Neural cell (in vitro differentiated cells): ENCODE data around the gene DIRAS2.

Source experiments
- EP300 ChIP-seq: fragments of 450-650 bp; conservative IDR thresholded peaks from 2 replicates; pipeline ENCODE4 v1.6.1; 2014; ENCODE audit warnings: antibody characterized with exemption, mild to moderate bottlenecking, moderate library complexity; ENCODE audit not compliant: poor library complexity, severe bottlenecking
- EZH2 ChIP-seq: fragments of 200-600, 300-800 bp; shearing (Covaris generic), sonication (generic); IDR thresholded peaks from 2 replicates; pipeline ENCODE4 v1.6.1; 2014; ENCODE audit warnings: antibody characterized with exemption, low read length, borderline replicate concordance, mild to moderate bottlenecking; ENCODE audit not compliant: insufficient read depth, poor library complexity, severe bottlenecking
- TF ChIP-seq, protein P1 (sequence below): fragments of 450-650 bp; IDR thresholded peaks from 2 replicates; pipeline ENCODE4 v1.5.1; 2014; ENCODE audit warnings: antibody characterized with exemption, mild to moderate bottlenecking, moderate library complexity; ENCODE audit not compliant: poor library complexity, severe bottlenecking

DNA sequence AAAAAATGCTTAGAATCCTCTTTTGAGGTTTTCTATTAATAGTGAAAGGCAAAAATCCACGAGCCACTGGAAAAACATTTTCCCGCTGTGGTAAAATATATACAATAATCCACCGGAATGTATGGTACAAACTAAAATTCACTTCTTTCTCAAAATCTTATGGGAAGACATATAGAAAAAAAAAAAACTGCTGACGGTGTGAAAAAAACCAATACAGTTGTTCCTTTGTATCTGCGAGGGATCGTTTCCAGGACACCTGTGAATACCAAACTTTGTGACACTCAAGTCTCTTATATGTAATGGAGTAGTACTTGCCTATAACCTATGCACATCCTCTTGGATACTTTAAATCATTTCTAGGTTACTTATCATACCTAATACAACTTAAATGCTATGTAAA, 13.3 kb downstream of the DIRAS2 start:
- TF ChIP-seq, protein P1, sequence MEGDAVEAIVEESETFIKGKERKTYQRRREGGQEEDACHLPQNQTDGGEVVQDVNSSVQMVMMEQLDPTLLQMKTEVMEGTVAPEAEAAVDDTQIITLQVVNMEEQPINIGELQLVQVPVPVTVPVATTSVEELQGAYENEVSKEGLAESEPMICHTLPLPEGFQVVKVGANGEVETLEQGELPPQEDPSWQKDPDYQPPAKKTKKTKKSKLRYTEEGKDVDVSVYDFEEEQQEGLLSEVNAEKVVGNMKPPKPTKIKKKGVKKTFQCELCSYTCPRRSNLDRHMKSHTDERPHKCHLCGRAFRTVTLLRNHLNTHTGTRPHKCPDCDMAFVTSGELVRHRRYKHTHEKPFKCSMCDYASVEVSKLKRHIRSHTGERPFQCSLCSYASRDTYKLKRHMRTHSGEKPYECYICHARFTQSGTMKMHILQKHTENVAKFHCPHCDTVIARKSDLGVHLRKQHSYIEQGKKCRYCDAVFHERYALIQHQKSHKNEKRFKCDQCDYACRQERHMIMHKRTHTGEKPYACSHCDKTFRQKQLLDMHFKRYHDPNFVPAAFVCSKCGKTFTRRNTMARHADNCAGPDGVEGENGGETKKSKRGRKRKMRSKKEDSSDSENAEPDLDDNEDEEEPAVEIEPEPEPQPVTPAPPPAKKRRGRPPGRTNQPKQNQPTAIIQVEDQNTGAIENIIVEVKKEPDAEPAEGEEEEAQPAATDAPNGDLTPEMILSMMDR: no peak
- TF ChIP-seq EZH2: no peak
- no peak for TF ChIP-seq EP300
